Glutamatergic neuron (in vitro differentiated cells): ENCODE results near the gene HELQ. TPM values are rescaled to one million over a fixed set of nuclear protein-coding genes. Genes with fewer than 3 reads are reported as not detected.

ENCODE experiments used
- DNase-seq: peaks from one replicate; pipeline ENCODE4 v3.0.0; 2022
- H3K27ac Mint-ChIP-seq: one replicate; pipeline ENCODE4 v1.8.0; 2020; ENCODE audit warnings: mild to moderate bottlenecking, mixed read lengths, inconsistent platforms; ENCODE audit not compliant: unreplicated experiment
- H3K27me3 Mint-ChIP-seq: one replicate; pipeline ENCODE4 v1.8.0; 2020; ENCODE audit warnings: mild to moderate bottlenecking, moderate library complexity, mixed read lengths, inconsistent platforms; ENCODE audit not compliant: unreplicated experiment
- H3K36me3 Mint-ChIP-seq: one replicate; pipeline ENCODE4 v1.8.0; 2020; ENCODE audit warnings: mild to moderate bottlenecking, mixed read lengths, inconsistent platforms; ENCODE audit not compliant: unreplicated experiment
- H3K4me1 Mint-ChIP-seq: one replicate; pipeline ENCODE4 v1.8.0; 2020; ENCODE audit warnings: mild to moderate bottlenecking, low read depth, mixed read lengths, inconsistent platforms; ENCODE audit not compliant: unreplicated experiment
- H3K4me3 Mint-ChIP-seq: one replicate; pipeline ENCODE4 v1.8.0; 2020; ENCODE audit warnings: mild to moderate bottlenecking, mixed read lengths, inconsistent platforms; ENCODE audit not compliant: unreplicated experiment
- H3K9me3 Mint-ChIP-seq: one replicate; pipeline ENCODE4 v1.8.0; 2020; ENCODE audit warnings: mild to moderate bottlenecking, moderate library complexity, mixed read lengths, inconsistent platforms; ENCODE audit not compliant: unreplicated experiment
- total RNA-seq: library from RNA; stranded (reverse); fragmentation: NEBNext Ultra II Directional; extraction: Animal tissue kit (Norgen Biotek cat#: 25700); gene quantifications from one replicate; pipeline ENCODE4 v1.2.1, GENCODE V29; 2021; ENCODE audit not compliant: unreplicated experiment
- TF ChIP-seq, protein P1 (sequence below): fragments of 200-600 bp; sonication (generic); IDR thresholded peaks from one replicate; pipeline ENCODE4 v1.5.0; 2021; ENCODE audit not compliant: partially characterized antibody, unreplicated experiment

HELQ gene
- total RNA-seq, 1 donor from 2014 or later = 11.7 TPM

DNA sequence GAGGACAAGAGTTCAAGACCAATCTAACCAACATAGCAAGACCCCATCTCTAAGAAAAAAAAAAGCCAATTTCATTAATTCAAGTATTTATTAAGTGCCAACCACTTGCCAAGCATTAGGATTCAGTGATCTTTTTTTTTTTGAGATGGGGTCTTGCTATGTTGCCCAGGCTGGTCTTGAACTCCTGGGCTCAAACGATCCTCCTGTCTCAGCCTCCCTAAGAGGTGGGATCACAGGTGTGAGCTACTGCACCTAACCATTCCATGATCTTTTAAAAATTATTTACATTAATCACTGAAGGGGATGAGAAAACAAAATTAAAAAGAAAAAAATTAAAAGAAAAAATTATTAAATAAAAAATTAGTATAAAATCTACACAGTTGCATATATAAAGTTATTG, 24.4 kb downstream of the HELQ start:
- Mint-ChIP-seq H3K4me3 (no peak overlapping the region), H3K9me3 (no peaks in the 10 kb centered on the region), H3K27me3 (no peaks in the 10 kb centered on the region), H3K36me3 (no peaks in the 10 kb centered on the region), H3K4me1 (no peaks in the 10 kb centered on the region), H3K27ac (no peak overlapping the region)
- TF ChIP-seq, protein P1, sequence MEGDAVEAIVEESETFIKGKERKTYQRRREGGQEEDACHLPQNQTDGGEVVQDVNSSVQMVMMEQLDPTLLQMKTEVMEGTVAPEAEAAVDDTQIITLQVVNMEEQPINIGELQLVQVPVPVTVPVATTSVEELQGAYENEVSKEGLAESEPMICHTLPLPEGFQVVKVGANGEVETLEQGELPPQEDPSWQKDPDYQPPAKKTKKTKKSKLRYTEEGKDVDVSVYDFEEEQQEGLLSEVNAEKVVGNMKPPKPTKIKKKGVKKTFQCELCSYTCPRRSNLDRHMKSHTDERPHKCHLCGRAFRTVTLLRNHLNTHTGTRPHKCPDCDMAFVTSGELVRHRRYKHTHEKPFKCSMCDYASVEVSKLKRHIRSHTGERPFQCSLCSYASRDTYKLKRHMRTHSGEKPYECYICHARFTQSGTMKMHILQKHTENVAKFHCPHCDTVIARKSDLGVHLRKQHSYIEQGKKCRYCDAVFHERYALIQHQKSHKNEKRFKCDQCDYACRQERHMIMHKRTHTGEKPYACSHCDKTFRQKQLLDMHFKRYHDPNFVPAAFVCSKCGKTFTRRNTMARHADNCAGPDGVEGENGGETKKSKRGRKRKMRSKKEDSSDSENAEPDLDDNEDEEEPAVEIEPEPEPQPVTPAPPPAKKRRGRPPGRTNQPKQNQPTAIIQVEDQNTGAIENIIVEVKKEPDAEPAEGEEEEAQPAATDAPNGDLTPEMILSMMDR = no peak
- DNase-seq = no peak

DNA sequence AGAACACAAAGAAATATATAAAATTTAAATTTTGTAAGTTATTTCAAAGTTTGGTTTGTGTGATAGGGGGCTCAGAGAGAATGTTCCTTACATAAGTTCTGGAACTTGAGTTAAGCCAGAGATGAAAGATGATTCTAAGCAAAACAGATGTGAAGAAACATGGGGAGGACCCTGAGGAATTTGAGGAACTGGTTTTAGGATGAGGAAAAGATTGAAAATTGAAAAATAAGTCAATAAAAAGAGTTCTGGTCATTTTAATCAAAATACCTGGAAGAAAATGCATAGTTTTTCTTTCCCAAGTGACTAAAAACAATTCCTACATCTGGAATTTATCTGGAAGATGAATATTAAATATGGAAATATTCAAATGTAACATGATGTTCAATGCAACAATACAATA, 37.4 kb downstream of the HELQ start:
- Mint-ChIP-seq H3K4me1 (no peaks in the 10 kb centered on the region), H3K36me3 (no peaks in the 10 kb centered on the region), H3K27ac (no peak overlapping the region), H3K27me3 (no peaks in the 10 kb centered on the region), H3K4me3 (no peak overlapping the region), H3K9me3 (peaks cover 2% of the 10 kb centered on the region)
- TF ChIP-seq, protein P1 = no peak
- DNase-seq = no peak

DNA sequence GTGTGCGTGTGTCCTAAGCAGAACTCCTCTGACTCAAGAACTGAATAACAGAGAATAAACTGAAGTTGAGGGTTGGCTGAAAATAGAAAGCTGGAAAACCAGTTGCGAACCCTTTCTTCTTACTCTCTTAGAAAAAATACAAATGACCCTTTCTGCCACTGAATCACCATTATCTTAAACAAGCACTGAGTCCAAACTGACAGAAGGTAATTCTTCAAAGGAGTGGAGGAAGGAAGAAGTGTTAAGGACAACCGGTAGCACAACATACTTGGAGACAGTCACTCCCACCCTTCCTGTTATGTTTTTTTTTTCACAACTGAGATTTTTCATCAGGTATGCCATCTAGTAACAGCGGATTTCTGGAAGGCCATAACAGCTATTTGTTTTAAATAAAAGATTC, 38.1 kb downstream of the HELQ start:
- TF ChIP-seq, protein P1 = no peak
- Mint-ChIP-seq H3K9me3 (peaks cover 2% of the 10 kb centered on the region), H3K4me3 (no peak overlapping the region), H3K4me1 (no peaks in the 10 kb centered on the region), H3K27ac (no peak overlapping the region), H3K36me3 (no peaks in the 10 kb centered on the region), H3K27me3 (no peaks in the 10 kb centered on the region)
- DNase-seq = no peak

DNA sequence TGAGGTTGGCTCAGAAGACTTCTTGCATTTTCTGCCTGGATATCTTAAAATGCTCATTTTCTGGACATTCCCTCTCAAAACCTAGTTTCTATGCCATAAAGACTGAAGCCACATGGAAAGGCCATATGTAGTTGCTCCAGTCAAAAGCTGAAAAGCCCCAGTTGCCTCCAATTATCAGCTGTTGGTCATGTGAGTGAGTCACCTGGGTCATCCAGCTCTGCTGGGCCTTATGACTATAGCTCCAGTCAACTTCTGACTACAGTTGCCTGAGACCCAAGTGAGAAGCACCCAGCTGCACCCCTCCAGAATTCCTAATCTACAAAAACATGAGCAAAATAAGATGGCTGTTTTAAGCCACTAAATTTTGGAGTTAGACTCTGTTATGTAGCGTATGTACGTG, 41.9 kb downstream of the HELQ start:
- no peaks in the 10 kb centered on the region for H3K36me3 Mint-ChIP-seq
- H3K27me3 Mint-ChIP-seq = no peaks in the 10 kb centered on the region
- H3K9me3 Mint-ChIP-seq = peaks cover 2% of the 10 kb centered on the region
- no peak overlapping the region for H3K27ac Mint-ChIP-seq
- H3K4me3 Mint-ChIP-seq = no peak overlapping the region
- TF ChIP-seq, protein P1 = no peak
- no peaks in the 10 kb centered on the region for H3K4me1 Mint-ChIP-seq
- DNase-seq = no peak

DNA sequence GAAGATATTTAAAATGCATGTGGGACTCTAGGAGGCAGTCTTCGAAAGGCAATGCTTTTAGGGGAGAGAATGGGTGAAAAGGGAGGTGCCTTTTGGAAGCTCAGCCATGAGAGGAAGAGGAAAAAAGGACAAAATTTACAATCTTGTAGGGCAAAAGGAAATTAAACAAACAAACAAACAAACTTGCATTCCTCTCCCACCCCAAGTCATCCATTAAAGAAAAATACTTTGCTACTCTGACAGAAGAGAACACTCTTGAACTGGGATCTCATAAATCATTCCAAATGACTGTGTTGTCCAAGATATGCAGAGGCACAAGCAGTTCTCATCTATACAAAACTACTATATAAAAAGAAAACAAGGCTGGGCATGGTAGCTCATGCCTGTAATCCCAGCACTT, 46.7 kb downstream of the HELQ start:
- Mint-ChIP-seq H3K9me3 (no peaks in the 10 kb centered on the region), H3K4me3 (no peak overlapping the region), H3K4me1 (no peaks in the 10 kb centered on the region), H3K27ac (no peak overlapping the region), H3K36me3 (no peaks in the 10 kb centered on the region), H3K27me3 (no peaks in the 10 kb centered on the region)
- TF ChIP-seq, protein P1 = no peak
- no peak for DNase-seq
